HFFc6 (cell line): ENCODE measurements around the gene GATM. TPM values are rescaled to one million over a fixed set of nuclear protein-coding genes. Genes with fewer than 3 reads are reported as not detected.

Experiments used
- DNase-seq: peaks from one replicate; pipeline ENCODE4 v3.0.0-alpha.2; 2018
- H3K27ac Mint-ChIP-seq: 2 replicates; pipeline ENCODE4 v1.8.0; 2020; ENCODE audit warnings: mild to moderate bottlenecking, mixed read lengths
- H3K27me3 Mint-ChIP-seq: 2 replicates; pipeline ENCODE4 v1.8.0; 2021; ENCODE audit warnings: mild to moderate bottlenecking, moderate library complexity, mixed read lengths; ENCODE audit not compliant: insufficient read depth
- H3K36me3 Mint-ChIP-seq: 2 replicates; pipeline ENCODE4 v1.8.0; 2021; ENCODE audit warnings: low read depth, mixed read lengths
- H3K4me1 Mint-ChIP-seq: 2 replicates; pipeline ENCODE4 v1.8.0; 2020; ENCODE audit warnings: low read depth, mixed read lengths
- H3K4me3 Mint-ChIP-seq: 2 replicates; pipeline ENCODE4 v1.8.0; 2020; ENCODE audit warnings: mild to moderate bottlenecking, moderate library complexity, mixed read lengths
- H3K9me3 Mint-ChIP-seq: 2 replicates; pipeline ENCODE4 v1.8.0; 2020; ENCODE audit warnings: mild to moderate bottlenecking, mixed read lengths
- CTCF ChIP-seq: fragments of 200-600 bp; sonication (generic); IDR thresholded peaks from 2 replicates; pipeline ENCODE4 v1.5.0; 2021; ENCODE audit warnings: antibody characterized with exemption, mild to moderate bottlenecking
- total RNA-seq, 6 experiments: library from RNA; stranded (reverse); fragmentation: NEBNext Ultra II Directional; extraction: Animal tissue kit (Norgen Biotek cat#: 25700); gene quantifications; 2 replicates in 1 of 6; 3 replicates in 5 of 6; pipeline ENCODE4 v1.2.3, GENCODE V29; 2021

The GATM gene
- total RNA-seq, 6 experiments from 2014 or later, result 0.14 to 0.38 (median 0.14) TPM; not detected in 3

DNA sequence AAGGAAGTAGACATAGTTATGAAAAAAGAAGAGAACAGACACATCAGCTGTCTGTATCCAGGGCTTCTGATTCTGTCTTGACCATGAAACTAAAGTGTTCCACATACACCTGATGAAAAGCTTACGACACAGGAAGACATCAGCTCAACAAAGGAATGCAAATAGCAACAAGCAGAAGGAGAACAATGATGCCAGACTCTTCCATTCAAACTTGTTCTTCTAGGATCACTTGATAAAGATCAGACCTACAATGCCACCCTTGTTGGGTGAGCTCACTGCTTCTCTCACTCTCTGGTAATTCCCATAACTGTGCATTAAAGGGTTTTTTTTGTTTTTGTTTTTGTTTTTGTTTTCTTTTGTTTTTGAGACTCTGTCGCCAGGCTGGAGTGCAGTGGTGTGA lies 49.7 kb downstream of the GATM start:
- H3K9me3 Mint-ChIP-seq, result no peaks in the 10 kb centered on the region
- H3K4me1 Mint-ChIP-seq, result no peaks in the 10 kb centered on the region
- TF ChIP-seq CTCF, result no peak

GRCh38 chr15:45326741-45327140 lies 51.6 kb downstream of the GATM start:
- no peaks in the 10 kb centered on the region for H3K4me1 Mint-ChIP-seq
- peaks cover 13% of the 10 kb centered on the region for H3K27me3 Mint-ChIP-seq
- H3K36me3 Mint-ChIP-seq, result no peaks in the 10 kb centered on the region
- H3K27ac Mint-ChIP-seq, result no peak overlapping the region
- H3K9me3 Mint-ChIP-seq, result no peaks in the 10 kb centered on the region
- no peak for DNase-seq
- no peak for TF ChIP-seq CTCF
- no peak overlapping the region for H3K4me3 Mint-ChIP-seq

More for the DNA sequence above, 49.7 kb downstream of the GATM start:
- no peak overlapping the region for H3K27ac Mint-ChIP-seq
- DNase-seq, result no peak
- peaks cover 20% of the 10 kb centered on the region for H3K27me3 Mint-ChIP-seq
- H3K4me3 Mint-ChIP-seq, result no peak overlapping the region
- no peaks in the 10 kb centered on the region for H3K36me3 Mint-ChIP-seq

- Mint-ChIP-seq H3K36me3 (no peaks in the 10 kb centered on the region), H3K27me3 (peaks cover 13% of the 10 kb centered on the region), H3K27ac (no peak overlapping the region), H3K9me3 (no peaks in the 10 kb centered on the region), H3K4me3 (no peak overlapping the region), H3K4me1 (no peaks in the 10 kb centered on the region)
- no peak for DNase-seq
- TF ChIP-seq CTCF, result no peak
Observed at GRCh38 chr15:45326280-45326679, 52.1 kb downstream of the GATM start.

GRCh38 chr15:45320581-45321205 lies 57.7 kb downstream of the GATM start:
- no peak for TF ChIP-seq CTCF

DNA sequence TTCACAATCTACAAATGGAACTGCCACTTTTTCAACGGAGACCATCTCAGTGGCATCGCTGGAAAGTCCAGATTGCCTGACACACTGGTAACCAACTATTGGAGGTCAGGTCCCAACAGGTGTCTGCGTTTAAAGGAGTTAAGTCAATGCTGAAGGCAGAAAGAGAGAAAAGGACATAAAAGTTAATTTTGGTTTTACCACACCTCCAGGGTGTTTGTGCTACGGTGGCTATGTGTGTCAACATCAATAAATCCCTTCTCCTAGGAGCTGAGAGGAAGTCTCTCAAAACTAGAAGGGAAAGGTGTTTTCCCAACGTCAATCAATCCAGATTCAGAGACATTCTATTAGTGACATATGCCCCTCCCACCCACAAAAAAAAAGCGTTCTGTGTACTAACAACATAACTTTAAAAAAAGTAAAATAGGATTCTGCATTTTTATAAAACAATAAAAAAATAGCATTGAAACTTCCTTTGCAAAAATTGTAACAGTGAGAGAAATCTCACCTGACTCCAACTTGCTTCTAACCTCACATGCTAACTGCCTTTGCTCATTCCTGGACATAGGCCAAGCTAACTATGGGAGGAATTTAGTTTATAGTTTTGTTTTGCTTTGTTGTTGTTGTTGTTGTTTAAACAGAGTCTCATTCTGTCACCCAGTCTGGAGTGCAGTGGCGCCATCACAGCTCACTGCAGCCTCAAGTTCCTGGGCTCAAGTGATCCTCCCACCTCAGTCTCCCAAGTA lies 58.7 kb downstream of the GATM start:
- no peak for DNase-seq
- Mint-ChIP-seq H3K9me3 (no peaks in the 10 kb centered on the region), H3K4me3 (no peak overlapping the region), H3K4me1 (no peaks in the 10 kb centered on the region), H3K36me3 (no peaks in the 10 kb centered on the region), H3K27me3 (peaks cover 19% of the 10 kb centered on the region), H3K27ac (no peak overlapping the region)
- no peak for TF ChIP-seq CTCF

More at GRCh38 chr15:45320581-45321205, 57.7 kb downstream of the GATM start:
- H3K4me1 Mint-ChIP-seq, result no peaks in the 10 kb centered on the region
- DNase-seq, result no peak
- H3K27me3 Mint-ChIP-seq, result peaks cover 16% of the 10 kb centered on the region; the same call in 1 of the 2 replicates
- no peak overlapping the region for H3K4me3 Mint-ChIP-seq
- no peaks in the 10 kb centered on the region for H3K36me3 Mint-ChIP-seq
- H3K27ac Mint-ChIP-seq, result no peak overlapping the region
- no peaks in the 10 kb centered on the region for H3K9me3 Mint-ChIP-seq
